ENCODE results near the gene PROZ. TPM values are rescaled to one million over a fixed set of nuclear protein-coding genes. Genes with fewer than 3 reads are reported as not detected.

PROZ gene
- total RNA-seq, 1 donor from 2014 or later, result not detected

- DNase-seq (ENCODE audit: extremely low spot score, unreplicated experiment), result no peak
- no peak for TF ChIP-seq CTCF (conservative IDR thresholded peaks at IDR 0.05)
- Mint-ChIP-seq H3K36me3 (peaks cover 38% of the 10 kb centered on the region), H3K4me1 (ENCODE audit: unreplicated experiment) (no peaks in the 10 kb centered on the region), H3K4me3 (no peak overlapping the region), H3K27me3 (no peaks in the 10 kb centered on the region), H3K27ac (no peak overlapping the region), H3K9me3 (no peaks in the 10 kb centered on the region)
Observed at GRCh38 chr13:113183450-113184129, 25.1 kb downstream of the PROZ start.

GRCh38 chr13:113184568-113185440, 26.4 kb downstream of the PROZ start:
- TF ChIP-seq CTCF (conservative IDR thresholded peaks at IDR 0.05), result no peak
- Mint-ChIP-seq H3K4me3 (no peak overlapping the region), H3K27me3 (no peaks in the 10 kb centered on the region), H3K9me3 (no peaks in the 10 kb centered on the region), H3K4me1 (ENCODE audit: unreplicated experiment) (no peaks in the 10 kb centered on the region), H3K36me3 (peaks cover 40% of the 10 kb centered on the region), H3K27ac (no peak overlapping the region)
- no peak for DNase-seq (ENCODE audit: extremely low spot score, unreplicated experiment)

- Mint-ChIP-seq H3K36me3 (peaks cover 36% of the 10 kb centered on the region), H3K27ac (no peak overlapping the region)
Observed at GRCh38 chr13:113186061-113186900, 27.8 kb downstream of the PROZ start.

GRCh38 chr13:113187263-113187669, 28.8 kb downstream of the PROZ start:
- no peaks in the 10 kb centered on the region for H3K9me3 Mint-ChIP-seq
- peak overlapping the region; percentile 81 for H3K27ac Mint-ChIP-seq
- no peaks in the 10 kb centered on the region for H3K27me3 Mint-ChIP-seq
- H3K4me3 Mint-ChIP-seq, result no peak overlapping the region
- peaks cover 34% of the 10 kb centered on the region for H3K36me3 Mint-ChIP-seq
- TF ChIP-seq CTCF (conservative IDR thresholded peaks at IDR 0.05), result no peak
- DNase-seq (ENCODE audit: extremely low spot score, unreplicated experiment), result no peak
- no peaks in the 10 kb centered on the region for H3K4me1 Mint-ChIP-seq (ENCODE audit: unreplicated experiment)

More at GRCh38 chr13:113186061-113186900, 27.8 kb downstream of the PROZ start:
- H3K4me3 Mint-ChIP-seq, result no peak overlapping the region
- no peak for TF ChIP-seq CTCF (conservative IDR thresholded peaks at IDR 0.05)
- no peaks in the 10 kb centered on the region for H3K27me3 Mint-ChIP-seq
- H3K9me3 Mint-ChIP-seq, result no peaks in the 10 kb centered on the region
- no peak for DNase-seq (ENCODE audit: extremely low spot score, unreplicated experiment)
- H3K4me1 Mint-ChIP-seq (ENCODE audit: unreplicated experiment), result no peaks in the 10 kb centered on the region

- Mint-ChIP-seq H3K9me3 (no peaks in the 10 kb centered on the region), H3K4me3 (no peak overlapping the region), H3K36me3 (peaks cover 34% of the 10 kb centered on the region), H3K27ac (no peak overlapping the region), H3K4me1 (ENCODE audit: unreplicated experiment) (no peaks in the 10 kb centered on the region), H3K27me3 (no peaks in the 10 kb centered on the region)
- no peak for TF ChIP-seq CTCF (conservative IDR thresholded peaks at IDR 0.05)
- no peak for DNase-seq (ENCODE audit: extremely low spot score, unreplicated experiment)
Observed at GRCh38 chr13:113187883-113188665, 29.6 kb downstream of the PROZ start.
